CD14-positive monocyte (primary cell): Measurements from ENCODE around the gene STEAP3. TPM values are rescaled to one million over a fixed set of nuclear protein-coding genes. Genes with fewer than 3 reads are reported as not detected.

ENCODE experiments used
- DNase-seq, 3 donors: peaks; one replicate each; pipeline ENCODE4 v3.0.0-alpha.2; 2011 to 2022
- H2AFZ ChIP-seq: 2 replicates; pipeline ENCODE4 v1.6.0; 2012; ENCODE audit warnings: mild to moderate bottlenecking, low read depth, low read length, inconsistent platforms; ENCODE audit not compliant: insufficient read depth, poor library complexity, severe bottlenecking
- H3K27ac ChIP-seq, 2 donors: 1 replicate in 1 of 2; 2 replicates in 1 of 2; pipeline ENCODE4 v1.5.1; 2012 to 2013; ENCODE audit warnings: low read length in 2 of 2, control low read depth in 1 of 2, inconsistent platforms in 1 of 2, low read depth in 1 of 2, mild to moderate bottlenecking in 1 of 2
- H3K27me3 ChIP-seq, 2 donors: one replicate each; pipeline versions ENCODE4 v1.6.0 to v1.6.1; 2011 to 2013; ENCODE audit warnings: low read length in 2 of 2; ENCODE audit not compliant: control insufficient read depth in 2 of 2, insufficient read depth in 2 of 2
- H3K36me3 ChIP-seq, 2 donors: replicated peaks in 1 of 2; 1 replicate in 1 of 2; 2 replicates in 1 of 2; pipeline versions ENCODE4 v1.5.1 to v1.6.1; 2012 to 2013; ENCODE audit warnings: low read length in 2 of 2, control low read depth in 1 of 2, inconsistent platforms in 1 of 2, mild to moderate bottlenecking in 1 of 2; ENCODE audit not compliant: insufficient read depth in 2 of 2, control insufficient read depth in 1 of 2
- H3K4me1 ChIP-seq, 2 donors: 1 replicate in 1 of 2; 2 replicates in 1 of 2; pipeline versions ENCODE4 v1.5.1 to v1.6.1; 2012 to 2013; ENCODE audit warnings: low read length in 2 of 2, control low read depth in 1 of 2, inconsistent platforms in 1 of 2, mild to moderate bottlenecking in 1 of 2, moderate library complexity in 1 of 2; ENCODE audit not compliant: insufficient read depth in 2 of 2, control insufficient read depth in 1 of 2
- H3K4me2 ChIP-seq: replicated peaks from 2 replicates; pipeline ENCODE3; 2012; ENCODE audit warnings: low read length, moderate library complexity, mild to moderate bottlenecking; ENCODE audit not compliant: poor library complexity, severe bottlenecking; ENCODE audit errors: extremely low read depth
- H3K4me3 ChIP-seq, 3 experiments: fragments of 200-600 bp in 1 of 3; sonication (generic) in 1 of 3; replicated peaks in 1 of 3; 1 replicate in 2 of 3; 2 replicates in 1 of 3; pipeline ENCODE4 v1.5.1; 2011 to 2013; ENCODE audit warnings: low read length in 3 of 3, mild to moderate bottlenecking in 3 of 3, control low read depth in 2 of 3, low read depth in 2 of 3, inconsistent platforms in 1 of 3, moderate library complexity in 1 of 3
- H3K79me2 ChIP-seq: 2 replicates; pipeline ENCODE4 v1.6.0; 2012; ENCODE audit warnings: mild to moderate bottlenecking, control low read depth, inconsistent platforms, low read length, moderate library complexity; ENCODE audit not compliant: insufficient read depth
- H3K9ac ChIP-seq: 2 replicates; pipeline ENCODE4 v1.6.0; 2017; ENCODE audit warnings: low read length, mild to moderate bottlenecking; ENCODE audit not compliant: insufficient read depth, poor library complexity, severe bottlenecking
- H3K9me3 ChIP-seq, 2 donors: replicated peaks in 1 of 2; 1 replicate in 1 of 2; 2 replicates in 1 of 2; pipeline versions ENCODE4 v1.5.1 to v1.6.1; 2012 to 2013; ENCODE audit warnings: low read length in 2 of 2, control low read depth in 1 of 2; ENCODE audit not compliant: control insufficient read depth in 1 of 2, insufficient read depth in 1 of 2
- H4K20me1 ChIP-seq: 2 replicates; pipeline ENCODE4 v1.6.0; 2012; ENCODE audit warnings: mild to moderate bottlenecking, low read length, control low read depth, moderate library complexity; ENCODE audit not compliant: insufficient read depth
- H3K27ac Mint-ChIP-seq, 7 donors: one replicate each; pipeline ENCODE4 v1.8.0; 2020; ENCODE audit warnings: mild to moderate bottlenecking in 7 of 7, mixed read lengths in 7 of 7, moderate library complexity in 6 of 7, inconsistent platforms in 2 of 7
- H3K27me3 Mint-ChIP-seq, 3 donors: one replicate each; pipeline ENCODE4 v1.8.0; 2021 to 2022; ENCODE audit warnings: low read depth in 3 of 3, mild to moderate bottlenecking in 3 of 3, mixed read lengths in 3 of 3, moderate library complexity in 3 of 3, inconsistent platforms in 1 of 3
- H3K36me3 Mint-ChIP-seq, 2 donors: one replicate each; pipeline ENCODE4 v1.8.0; 2020; ENCODE audit warnings: mixed read lengths in 2 of 2, inconsistent platforms in 1 of 2, mild to moderate bottlenecking in 1 of 2
- H3K4me1 Mint-ChIP-seq: one replicate; pipeline ENCODE4 v1.8.0; 2020; ENCODE audit warnings: mild to moderate bottlenecking, mixed read lengths
- H3K4me3 Mint-ChIP-seq, 2 donors: one replicate each; pipeline ENCODE4 v1.8.0; 2020; ENCODE audit warnings: mild to moderate bottlenecking in 2 of 2, mixed read lengths in 2 of 2, moderate library complexity in 1 of 2
- H3K9me3 Mint-ChIP-seq, 7 donors: one replicate each; pipeline ENCODE4 v1.8.0; 2020 to 2022; ENCODE audit warnings: mixed read lengths in 7 of 7, mild to moderate bottlenecking in 6 of 7, moderate library complexity in 6 of 7, inconsistent platforms in 2 of 7
- CTCF ChIP-seq: fragments of 200-600 bp; IDR thresholded peaks from one replicate; pipeline ENCODE4 v1.8.0; 2022; ENCODE audit warnings: antibody characterized with exemption, mild to moderate bottlenecking
- WGBS: methylation state at CpG from one replicate; pipeline ENCODE4 v1.1.5; 2013; ENCODE audit warnings: missing lambda C conversion rate; ENCODE audit not compliant: insufficient coverage; 5-methylcytosine and 5-hydroxymethylcytosine counted together
- intact Hi-C, 2 donors: fragments of 100-400 bp; cut with micrococcal nuclease; formaldehyde crosslinking; loops; one replicate each; pipeline versions ENCODE4 v1.15.0 to v1.15.1; 2023
- polyA plus RNA-seq, 3 donors: library from polyadenylated mRNA; depleted of rRNA in 1 of 3; unstranded in 2 of 3; stranded (reverse) in 1 of 3; fragments of 300-500 nt in 2 of 3; fragments of >200 nt in 1 of 3; fragmentation: Illumina TruSeq in 2 of 3; gene quantifications; 1 replicate in 2 of 3; 2 replicates in 1 of 3; pipeline ENCODE4 v1.2.3, GENCODE V29; 2012 to 2021

Gene STEAP3
- polyA plus RNA-seq, 3 donors = 3.0 to 10.7 (median 3.3) TPM

GRCh38 chr2:119201815-119202214, 21.8 kb upstream of the STEAP3 start:
- Histone ChIP-seq H3K79me2 (no peaks in the 10 kb centered on the region), H3K9me3 (no peaks in the 10 kb centered on the region), H3K36me3 (no peaks in the 10 kb centered on the region), H3K4me2 (no peak overlapping the region), H2AFZ (no peak overlapping the region), H3K4me3 (no peak overlapping the region), H3K4me1 (no peaks in the 10 kb centered on the region), H4K20me1 (no peaks in the 10 kb centered on the region), H3K27ac (no peak overlapping the region), H3K9ac (no peak overlapping the region), H3K27me3 (no peaks in the 10 kb centered on the region)
- H3K4me3 Mint-ChIP-seq = no peak overlapping the region
- H3K27ac Mint-ChIP-seq = no peak overlapping the region
- no peak for DNase-seq
- peaks cover 7 to 10% (median 8%) of the 10 kb centered on the region in 3 donors for H3K27me3 Mint-ChIP-seq
- 90% methylated on average over 4 of the region's 5 CpGs for WGBS
- H3K36me3 Mint-ChIP-seq = no peaks in the 10 kb centered on the region
- H3K4me1 Mint-ChIP-seq = no peaks in the 10 kb centered on the region
- peaks cover 0 to 1% (median 0%) of the 10 kb centered on the region in 7 donors for H3K9me3 Mint-ChIP-seq
- intact Hi-C loops = no loop called here
- TF ChIP-seq CTCF = no peak

GRCh38 chr2:119202610-119203310, 20.9 kb upstream of the STEAP3 start:
- Histone ChIP-seq H3K9me3 (no peaks in the 10 kb centered on the region), H3K4me1 (no peaks in the 10 kb centered on the region), H3K36me3 (no peaks in the 10 kb centered on the region), H3K79me2 (no peaks in the 10 kb centered on the region), H2AFZ (no peak overlapping the region), H3K27ac (no peak overlapping the region), H4K20me1 (no peaks in the 10 kb centered on the region), H3K4me2 (no peak overlapping the region), H3K9ac (no peak overlapping the region), H3K27me3 (no peaks in the 10 kb centered on the region), H3K4me3 (no peak overlapping the region)
- 91% methylated on average over 1 of the region's 1 CpG for WGBS
- no peak for DNase-seq
- peaks cover 3 to 7% (median 6%) of the 10 kb centered on the region in 3 donors for H3K27me3 Mint-ChIP-seq
- intact Hi-C loops = no loop called here
- no peak overlapping the region for H3K4me3 Mint-ChIP-seq
- no peak for TF ChIP-seq CTCF
- no peaks in the 10 kb centered on the region for H3K4me1 Mint-ChIP-seq
- peaks cover 0 to 1% (median 0%) of the 10 kb centered on the region in 7 donors for H3K9me3 Mint-ChIP-seq
- H3K36me3 Mint-ChIP-seq = no peaks in the 10 kb centered on the region
- no peak overlapping the region for H3K27ac Mint-ChIP-seq
